Panc1 (cell line): ENCODE results near the gene KRTAP4-1. TPM values are rescaled to one million over a fixed set of nuclear protein-coding genes. Genes with fewer than 3 reads are reported as not detected.

Source experiments
- ATAC-seq: fragments of 200-7000 bp; cut with Tn5 transposase; 2 replicates; pipeline ENCODE4 v1.9.1; 2020; ENCODE audit warnings: mild to moderate bottlenecking, moderate library complexity
- BruUV-seq: library from RNA; stranded (reverse); fragments of 400-500 nt; replicated peaks from 2 replicates; lab custom pipeline; 2021; lab: Mats Ljungman, UMichigan
- CTCF ChIA-PET: fragments of 300-600 bp; sonication (Branson Sonifier 250); formaldehyde crosslinking; loops from one replicate; lab custom pipeline; 2022; ENCODE audit warnings: antibody characterized with exemption; lab: Charles Lee
- POLR2A ChIA-PET: fragments of 300-600 bp; sonication (Branson Sonifier 250); formaldehyde crosslinking; loops from one replicate; lab custom pipeline; 2022; ENCODE audit warnings: antibody characterized with exemption; lab: Charles Lee
- DNase-seq: peaks from one replicate; pipeline ENCODE4 v3.0.0-alpha.2; 2010; ENCODE audit warnings: low read depth, low spot score
- H3K27ac ChIP-seq: 2 replicates; pipeline ENCODE4 v1.5.1; 2011; ENCODE audit warnings: mild to moderate bottlenecking, low read length, inconsistent platforms
- H3K27me3 ChIP-seq: fragments of 200-500 bp; sonication (Bioruptor generic); 2 replicates; pipeline ENCODE4 v1.6.0; 2014; ENCODE audit warnings: low read length, inconsistent platforms; ENCODE audit not compliant: control insufficient read depth, insufficient read depth
- H3K36me3 ChIP-seq: fragments of 200-500 bp; sonication (Bioruptor generic); 2 replicates; pipeline ENCODE4 v1.5.1; 2014; ENCODE audit warnings: inconsistent platforms, mild to moderate bottlenecking, low read length, moderate library complexity; ENCODE audit not compliant: control insufficient read depth, insufficient read depth
- H3K4me1 ChIP-seq: 2 replicates; pipeline ENCODE4 v1.5.1; 2011; ENCODE audit warnings: inconsistent platforms, mild to moderate bottlenecking, low read length, moderate library complexity; ENCODE audit not compliant: control insufficient read depth, insufficient read depth
- H3K4me3 ChIP-seq, 2 experiments: 2 replicates each; pipeline ENCODE4 v1.5.1; 2011 to 2012; ENCODE audit warnings: low read depth in 2 of 2, low read length in 2 of 2, mild to moderate bottlenecking in 2 of 2, inconsistent platforms in 1 of 2, moderate library complexity in 1 of 2
- H3K9me3 ChIP-seq: fragments of 200-500 bp; sonication (Bioruptor generic); 2 replicates; pipeline ENCODE4 v1.5.1; 2014; ENCODE audit warnings: low read depth, mild to moderate bottlenecking, inconsistent platforms, low read length, moderate library complexity; ENCODE audit not compliant: control insufficient read depth, insufficient read depth
- CTCF ChIP-seq: fragments of 450-650 bp; IDR thresholded peaks from 2 replicates; pipeline ENCODE4 v1.5.1; 2017; ENCODE audit warnings: mild to moderate bottlenecking
- POLR2AphosphoS5 ChIP-seq: IDR thresholded peaks from 2 replicates; pipeline ENCODE4 v1.6.1; 2012; ENCODE audit warnings: mild to moderate bottlenecking, low read depth, low read length, moderate library complexity
- REST ChIP-seq, 2 experiments: IDR thresholded peaks; 2 replicates each; pipeline ENCODE4 v1.6.1; 2011 to 2012; ENCODE audit warnings: low read depth in 2 of 2, control low read depth in 1 of 2, low read length in 1 of 2, mild to moderate bottlenecking in 1 of 2, moderate library complexity in 1 of 2; ENCODE audit not compliant: insufficient read depth in 1 of 2
- SIN3A ChIP-seq: IDR thresholded peaks from 2 replicates; pipeline ENCODE4 v1.6.1; 2012; ENCODE audit warnings: low read depth, mild to moderate bottlenecking, low read length, moderate library complexity, borderline replicate concordance; ENCODE audit not compliant: insufficient read depth
- TCF7L2 ChIP-seq: IDR thresholded peaks from 2 replicates; pipeline ENCODE4 v1.6.1; 2011; ENCODE audit warnings: mild to moderate bottlenecking, low read depth, low read length, inconsistent platforms
- in situ Hi-C: cut with HindIII; loops from 2 replicates; pipeline ENCODE4 v1.10.0; 2016; ENCODE audit warnings: low sequenced_read_pairs, low pct_unique_long_range_greater_than_20kb
- intact Hi-C: fragments of 100-400 bp; cut with micrococcal nuclease; formaldehyde crosslinking; loops from one replicate; pipeline ENCODE4 v1.10.0; 2022; ENCODE audit not compliant: unreplicated experiment
- total RNA-seq: library from RNA; stranded (reverse); gene quantifications from one replicate; pipeline ENCODE4 v1.2.1, GENCODE V29; 2021; ENCODE audit not compliant: unreplicated experiment

The KRTAP4-1 gene
- total RNA-seq, 1 experiment from 2014 or later, result not detected

- Histone ChIP-seq H3K9me3 (no peaks in the 10 kb centered on the region), H3K4me3 (no peak overlapping the region), H3K27ac (no peak overlapping the region), H3K4me1 (no peaks in the 10 kb centered on the region), H3K27me3 (peaks cover 6% of the 10 kb centered on the region; the same call in 1 of the 2 replicates), H3K36me3 (no peaks in the 10 kb centered on the region)
- no peak for TF ChIP-seq CTCF
- TF ChIP-seq TCF7L2, result no peak
- no peak for TF ChIP-seq SIN3A
- TF ChIP-seq REST (IDR thresholded peaks at IDR 0.05; ENCODE audit: insufficient read depth in 1 of 2, low read depth in 2 of 2, low read length in 1 of 2), result no peak
- no peak for TF ChIP-seq POLR2AphosphoS5
- ATAC-seq (no peak), DNase-seq (no peak)
- no TSS peak for BruUV-seq
- in situ Hi-C loops, result no loop called here
- ChIA-PET POLR2A (no interaction called here), CTCF (no interaction called here)
- intact Hi-C loops, result no loop called here
Observed at GRCh38 chr17:41167561-41167960, 17.1 kb downstream of the KRTAP4-1 start.

GRCh38 chr17:41163828-41164227, 20.9 kb downstream of the KRTAP4-1 start:
- Histone ChIP-seq H3K27ac (no peak overlapping the region), H3K4me1 (no peaks in the 10 kb centered on the region), H3K9me3 (no peaks in the 10 kb centered on the region), H3K4me3 (no peak overlapping the region), H3K27me3 (peaks cover 12% of the 10 kb centered on the region; the same call in 1 of the 2 replicates), H3K36me3 (no peaks in the 10 kb centered on the region)
- no peak; the same call in 1 of the 2 replicates for ATAC-seq
- no peak for DNase-seq
- in situ Hi-C loops (no loop called here), intact Hi-C loops (no loop called here)
- CTCF ChIA-PET, result interaction anchor here (0.6 kb wide), 1 partner anchor 203 kb away, joined by 7 read pairs; no protein-coding TSS in a partner anchor
- no TSS peak for BruUV-seq
- POLR2A ChIA-PET, result no interaction called here
- TF ChIP-seq CTCF (no peak), TCF7L2 (no peak), SIN3A (no peak), REST (IDR thresholded peaks at IDR 0.05; ENCODE audit: insufficient read depth in 1 of 2, low read depth in 2 of 2, low read length in 1 of 2) (no peak), POLR2AphosphoS5 (no peak)
